Globus pallidus (tissue), 1 donor: ENCODE results near the gene PPFIBP2.

ENCODE experiments used
- DNase-seq: peaks from one replicate; pipeline ENCODE4 v3.0.0-alpha.2; 2015; ENCODE audit warnings: low spot score

PPFIBP2 gene

GRCh38 chr11:7578276-7578955 is 64.6 kb downstream of the PPFIBP2 start:
- no peak for DNase-seq

- peak; percentile 40 for DNase-seq
Measured at GRCh38 chr11:7579361-7579791, 65.6 kb downstream of the PPFIBP2 start.

- no peak for DNase-seq
Measured at GRCh38 chr11:7581021-7581590, 67.3 kb downstream of the PPFIBP2 start.

- DNase-seq = no peak
Measured at GRCh38 chr11:7582338-7582985, 68.7 kb downstream of the PPFIBP2 start.

- DNase-seq = no peak
Measured at GRCh38 chr11:7583248-7583647, 69.4 kb downstream of the PPFIBP2 start.

GRCh38 chr11:7584910-7585309 is 71.1 kb downstream of the PPFIBP2 start:
- no peak for DNase-seq

- DNase-seq = no peak
Measured at GRCh38 chr11:7585816-7586215, 72.0 kb downstream of the PPFIBP2 start.

- no peak for DNase-seq
Measured at GRCh38 chr11:7586376-7586775, 72.6 kb downstream of the PPFIBP2 start.

- peak; percentile 87 for DNase-seq
Measured at GRCh38 chr11:7587712-7588111, 73.9 kb downstream of the PPFIBP2 start.

GRCh38 chr11:7589861-7590260 is 76.1 kb downstream of the PPFIBP2 start:
- DNase-seq = no peak

GRCh38 chr11:7590529-7590928 is 76.7 kb downstream of the PPFIBP2 start:
- DNase-seq = no peak

- peak; percentile 75 for DNase-seq
Measured at GRCh38 chr11:7591107-7591894, 77.5 kb downstream of the PPFIBP2 start.

- DNase-seq = no peak
Measured at GRCh38 chr11:7591987-7592386, 78.2 kb downstream of the PPFIBP2 start.

- no peak for DNase-seq
Measured at GRCh38 chr11:7592711-7593110, 78.9 kb downstream of the PPFIBP2 start.

GRCh38 chr11:7593481-7593880 is 79.7 kb downstream of the PPFIBP2 start:
- DNase-seq = no peak

- no peak for DNase-seq
Measured at GRCh38 chr11:7595016-7595866, 81.4 kb downstream of the PPFIBP2 start.

GRCh38 chr11:7595951-7596350 is 82.2 kb downstream of the PPFIBP2 start:
- DNase-seq = no peak

GRCh38 chr11:7596975-7597391 is 83.2 kb downstream of the PPFIBP2 start:
- DNase-seq = no peak

- no peak for DNase-seq
Measured at GRCh38 chr11:7597620-7598019, 83.8 kb downstream of the PPFIBP2 start.

- no peak for DNase-seq
Measured at GRCh38 chr11:7599209-7599608, 85.4 kb downstream of the PPFIBP2 start.

GRCh38 chr11:7600205-7600775 is 86.5 kb downstream of the PPFIBP2 start:
- peak; percentile 85 for DNase-seq
